IMR-90 (cell line): ENCODE results near the gene RPN1. TPM values are rescaled to one million over a fixed set of nuclear protein-coding genes. Genes with fewer than 3 reads are reported as not detected.

Source experiments
- ATAC-seq: fragments of 200-7000 bp; cut with Tn5 transposase; 2 replicates; pipeline ENCODE4 v1.9.1; 2020; ENCODE audit warnings: low read depth, mild to moderate bottlenecking, moderate library complexity
- BruUV-seq: library from RNA; stranded (reverse); fragments of 400-500 nt; replicated peaks from 2 replicates; lab custom pipeline; 2021; lab: Mats Ljungman, UMichigan
- CTCF ChIA-PET: fragments of 300-600 bp; formaldehyde crosslinking; extraction: SDS; loops from one replicate; lab custom pipeline; 2021; ENCODE audit warnings: antibody characterized with exemption; lab: Yijun Ruan, JAX
- POLR2A ChIA-PET: fragments of 300-600 bp; sonication (Branson Sonifier 250); formaldehyde crosslinking; loops from one replicate; lab custom pipeline; 2022; ENCODE audit warnings: antibody characterized with exemption; ENCODE audit not compliant: unreplicated experiment; lab: Charles Lee
- DNase-seq: peaks from one replicate; pipeline ENCODE4 v3.0.0; 2013
- H2AFZ ChIP-seq: replicated peaks from 2 replicates; pipeline ENCODE3; 2013; ENCODE audit warnings: low read length, mild to moderate bottlenecking; ENCODE audit not compliant: poor library complexity
- H2AK5ac ChIP-seq: 2 replicates; pipeline ENCODE4 v1.6.1; 2013; ENCODE audit warnings: low read depth, low read length, inconsistent platforms
- H2AK9ac ChIP-seq: replicated peaks from 2 replicates; pipeline ENCODE3; 2013; ENCODE audit warnings: mild to moderate bottlenecking, low read depth, low read length, moderate library complexity; ENCODE audit not compliant: poor library complexity
- H2BK120ac ChIP-seq: 2 replicates; pipeline ENCODE4 v1.6.1; 2013; ENCODE audit warnings: low read depth, low read length, inconsistent platforms
- H2BK15ac ChIP-seq: 3 replicates; pipeline ENCODE4 v1.6.1; 2013; ENCODE audit warnings: low read depth, low read length, inconsistent platforms
- H2BK20ac ChIP-seq: 2 replicates; pipeline ENCODE4 v1.6.1; 2013; ENCODE audit warnings: low read depth, mild to moderate bottlenecking, inconsistent platforms, low read length, moderate library complexity
- H2BK5ac ChIP-seq: 2 replicates; pipeline ENCODE4 v1.6.1; 2013; ENCODE audit warnings: mild to moderate bottlenecking, low read depth, low read length, inconsistent platforms; ENCODE audit not compliant: poor library complexity, severe bottlenecking
- H3K14ac ChIP-seq: replicated peaks from 2 replicates; pipeline ENCODE4 v1.6.1; 2013; ENCODE audit warnings: low read depth, low read length, inconsistent platforms
- H3K18ac ChIP-seq: 2 replicates; pipeline ENCODE4 v1.6.1; 2013; ENCODE audit warnings: low read depth, low read length, control low read depth
- H3K23ac ChIP-seq: 2 replicates; pipeline ENCODE4 v1.6.1; 2013; ENCODE audit warnings: low read depth, low read length, inconsistent platforms
- H3K27ac ChIP-seq: 2 replicates; pipeline ENCODE4 v1.5.1; 2013; ENCODE audit warnings: mild to moderate bottlenecking, control low read depth, low read length; ENCODE audit not compliant: insufficient read depth
- H3K27me3 ChIP-seq: 2 replicates; pipeline ENCODE4 v1.6.1; 2013; ENCODE audit warnings: low read length; ENCODE audit not compliant: control insufficient read depth, insufficient read depth
- H3K36me3 ChIP-seq: 2 replicates; pipeline ENCODE4 v1.6.1; 2013; ENCODE audit warnings: low read length, mixed read lengths; ENCODE audit not compliant: control insufficient read depth, insufficient read depth
- H3K4ac ChIP-seq: 2 replicates; pipeline ENCODE4 v1.6.1; 2013; ENCODE audit warnings: low read depth, low read length, inconsistent platforms
- H3K4me1 ChIP-seq: 2 replicates; pipeline ENCODE4 v1.6.1; 2013; ENCODE audit warnings: low read length, mixed read lengths; ENCODE audit not compliant: control insufficient read depth, insufficient read depth
- H3K4me2 ChIP-seq: 2 replicates; pipeline ENCODE4 v1.6.1; 2013; ENCODE audit warnings: low read depth, mild to moderate bottlenecking, control low read depth, low read length, moderate library complexity
- H3K4me3 ChIP-seq: 2 replicates; pipeline ENCODE4 v1.5.1; 2013; ENCODE audit warnings: low read depth, mild to moderate bottlenecking, control low read depth, low read length, moderate library complexity; ENCODE audit not compliant: insufficient read depth
- H3K56ac ChIP-seq: 2 replicates; pipeline ENCODE4 v1.6.1; 2013; ENCODE audit warnings: low read length, inconsistent platforms; ENCODE audit not compliant: insufficient read depth; ENCODE audit errors: extremely low read depth
- H3K79me1 ChIP-seq, 2 experiments: 2 replicates each; pipeline ENCODE4 v1.6.1; 2013; ENCODE audit warnings: low read length in 2 of 2, inconsistent platforms in 1 of 2, low read depth in 1 of 2
- H3K9ac ChIP-seq: 2 replicates; pipeline ENCODE4 v1.6.1; 2013; ENCODE audit warnings: low read depth, low read length, control low read depth
- H3K9me1 ChIP-seq: 2 replicates; pipeline ENCODE4 v1.6.1; 2013; ENCODE audit warnings: low read length, inconsistent platforms; ENCODE audit not compliant: insufficient read depth
- H3K9me3 ChIP-seq: 2 replicates; pipeline ENCODE4 v1.6.1; 2013; ENCODE audit warnings: low read length; ENCODE audit not compliant: control insufficient read depth, insufficient read depth
- H4K20me1 ChIP-seq: 2 replicates; pipeline ENCODE4 v1.6.1; 2013; ENCODE audit warnings: low read length, inconsistent platforms; ENCODE audit not compliant: insufficient read depth
- H4K5ac ChIP-seq: 2 replicates; pipeline ENCODE4 v1.6.1; 2013; ENCODE audit warnings: mild to moderate bottlenecking, low read depth, low read length, control low read depth
- H4K8ac ChIP-seq, 2 experiments: 2 replicates each; pipeline ENCODE4 v1.6.1; 2013; ENCODE audit warnings: low read depth in 2 of 2, low read length in 2 of 2, control low read depth in 1 of 2, inconsistent platforms in 1 of 2
- H4K91ac ChIP-seq: 2 replicates; pipeline ENCODE4 v1.6.1; 2013; ENCODE audit warnings: low read depth, low read length, inconsistent platforms; ENCODE audit not compliant: insufficient read depth
- BHLHE40 ChIP-seq: fragments of 150-350 bp; IDR thresholded peaks from 2 replicates; pipeline ENCODE4 v1.6.1; 2016; ENCODE audit warnings: mild to moderate bottlenecking, low read depth, low read length
- CEBPB ChIP-seq: IDR thresholded peaks from 2 replicates; pipeline ENCODE4 v1.6.1; 2012; ENCODE audit warnings: low read depth, low read length, improper control_type of control experiment
- ELK1 ChIP-seq: fragments of 150-350 bp; IDR thresholded peaks from 2 replicates; pipeline ENCODE4 v1.6.1; 2016; ENCODE audit warnings: low read depth, mild to moderate bottlenecking, low read length, moderate library complexity, borderline replicate concordance
- MAFK ChIP-seq: IDR thresholded peaks from 2 replicates; pipeline ENCODE4 v1.6.1; 2012; ENCODE audit warnings: low read depth, low read length, improper control_type of control experiment
- MXI1 ChIP-seq: IDR thresholded peaks from 2 replicates; pipeline ENCODE4 v1.6.1; 2012; ENCODE audit warnings: low read depth, mild to moderate bottlenecking, low read length, moderate library complexity, borderline replicate concordance
- NFE2L2 ChIP-seq: fragments of 150-350 bp; IDR thresholded peaks from 2 replicates; pipeline ENCODE4 v1.6.1; 2016; ENCODE audit warnings: low read depth, mild to moderate bottlenecking, low read length
- POLR2A ChIP-seq: IDR thresholded peaks from 2 replicates; pipeline ENCODE4 v1.6.1; 2012; ENCODE audit warnings: mild to moderate bottlenecking, low read depth, low read length
- RAD21 ChIP-seq: IDR thresholded peaks from 2 replicates; pipeline ENCODE4 v1.6.1; 2012; ENCODE audit warnings: low read length, improper control_type of control experiment
- RCOR1 ChIP-seq: IDR thresholded peaks from 2 replicates; pipeline ENCODE4 v1.6.1; 2012; ENCODE audit warnings: mild to moderate bottlenecking, low read length, improper control_type of control experiment; ENCODE audit not compliant: insufficient replicate concordance
- SMC3 ChIP-seq: fragments of 150-350 bp; IDR thresholded peaks from 2 replicates; pipeline ENCODE4 v1.6.1; 2016; ENCODE audit warnings: low read depth, mild to moderate bottlenecking, antibody characterized with exemption, low read length, moderate library complexity
- USF2 ChIP-seq: fragments of 150-350 bp; IDR thresholded peaks from 2 replicates; pipeline ENCODE4 v1.6.1; 2017; ENCODE audit warnings: mild to moderate bottlenecking, antibody characterized with exemption, low read length, low read depth
- WGBS, 2 experiments: methylation state at CpG; one replicate each; pipeline versions ENCODE4 v1.1.5 to v1.1.7; 2013; ENCODE audit warnings: missing lambda C conversion rate in 2 of 2; ENCODE audit not compliant: insufficient read length in 1 of 2; ENCODE audit errors: extremely low coverage in 2 of 2; 5-methylcytosine and 5-hydroxymethylcytosine counted together
- dilution Hi-C: fragments of 300-500 bp; cut with HindIII; formaldehyde crosslinking; loops from one replicate; pipeline ENCODE4 v1.14.3; 2018; ENCODE audit warnings: low sequenced_read_pairs; ENCODE audit not compliant: unreplicated experiment
- in situ Hi-C: fragments of 300-500 bp; cut with MboI; formaldehyde crosslinking; loops from 3 replicates; pipeline ENCODE4 v1.14.3; 2019; ENCODE audit warnings: low sequenced_read_pairs, inconsistent platforms, mixed read lengths
- intact Hi-C: fragments of 100-400 bp; cut with micrococcal nuclease; formaldehyde crosslinking; loops from 2 replicates; pipeline ENCODE4 v1.10.0; 2022
- polyA plus RNA-seq, 3 experiments: library from polyadenylated mRNA; depleted of rRNA; stranded (reverse); fragments of >200 nt; gene quantifications; 2 replicates each; pipeline ENCODE4 v1.2.3, GENCODE V29; 2012; ENCODE audit warnings: low replicate concordance in 1 of 3
- total RNA-seq: library from RNA; depleted of rRNA; stranded (reverse); fragments of >200 nt; gene quantifications from 2 replicates; pipeline ENCODE4 v1.2.3, GENCODE V29; 2012

The RPN1 gene
- total and polyA plus RNA-seq, 2 of the 4 experiments (the other 2 are of a cell fraction): 252 to 736 TPM

- no peak overlapping the region for H2BK5ac ChIP-seq
- ATAC-seq: no peak
- no peaks in the 10 kb centered on the region for H3K9me3 ChIP-seq
- H2BK15ac ChIP-seq: no peak overlapping the region
- no peak overlapping the region for H2BK20ac ChIP-seq
- H4K20me1 ChIP-seq: 0 out of 2 replicates have a peak, but pooled peaks cover under 1% of the 10 kb centered on the region
- WGBS, 2 experiments: 96% methylated on average over 7 of the region's 7 CpGs; no CpG with 5 or more reads in 1 of the 2 experiments
- dilution Hi-C loops: no loop called here
- no peak overlapping the region for H4K8ac ChIP-seq
- no peak overlapping the region for H3K14ac ChIP-seq
- no peak overlapping the region for H4K5ac ChIP-seq
- no peak overlapping the region for H2BK120ac ChIP-seq
- CTCF ChIA-PET: interaction anchor here (1.2 kb wide), 1 partner anchor 12 kb away, joined by 4 read pairs; no protein-coding TSS in a partner anchor
- no peak overlapping the region for H3K4me2 ChIP-seq
- BruUV-seq: no TSS peak
- H3K27me3 ChIP-seq: no peaks in the 10 kb centered on the region
- no peak overlapping the region for H3K4me3 ChIP-seq
- H3K9ac ChIP-seq: no peak overlapping the region
- no peak for TF ChIP-seq POLR2A
- no peak for TF ChIP-seq USF2
- no peak for TF ChIP-seq RCOR1
- no peak for TF ChIP-seq CEBPB
- TF ChIP-seq MAFK: no peak
- TF ChIP-seq RAD21: no peak
- no peak for TF ChIP-seq NFE2L2
- no peak for TF ChIP-seq MXI1
- no peak for TF ChIP-seq ELK1
- TF ChIP-seq BHLHE40: no peak
- TF ChIP-seq SMC3: no peak
- intact Hi-C loops: loop anchor here (5.0 kb wide), 1 partner anchor 109 kb away; no protein-coding TSS in a partner anchor
- H2AK9ac ChIP-seq: no peak overlapping the region
- H2AFZ ChIP-seq: no peak overlapping the region
- H3K23ac ChIP-seq: no peak overlapping the region
- H3K56ac ChIP-seq: no peak overlapping the region
- H3K9me1 ChIP-seq: peaks cover 3% of the 10 kb centered on the region; the same call in 1 of the 2 replicates
- no peak overlapping the region for H2AK5ac ChIP-seq
- in situ Hi-C loops: loop anchor here (5.0 kb wide), 1 partner anchor 184 kb away; no protein-coding TSS in a partner anchor
- POLR2A ChIA-PET: no interaction called here
- no peak overlapping the region for H3K27ac ChIP-seq
- no peaks in the 10 kb centered on the region for H3K4me1 ChIP-seq
- H3K79me1 ChIP-seq: no peaks in the 10 kb centered on the region; a peak in 1 of 4 replicates
- no peaks in the 10 kb centered on the region; the same call in 1 of the 2 replicates for H3K36me3 ChIP-seq
- no peak overlapping the region for H4K91ac ChIP-seq
- H3K4ac ChIP-seq: no peak overlapping the region
- H3K18ac ChIP-seq: no peak overlapping the region
- no peak for DNase-seq
Measured at GRCh38 chr3:128606094-128606493, 44.5 kb downstream of the RPN1 start.
